Calu3 (cell line): ENCODE results near the gene CCDC88A. TPM values are rescaled to one million over a fixed set of nuclear protein-coding genes. Genes with fewer than 3 reads are reported as not detected.

Source experiments
- BruUV-seq: library from RNA; stranded (reverse); fragments of 400-500 nt; replicated peaks from 2 replicates; lab custom pipeline; 2021; lab: Mats Ljungman, UMichigan
- CTCF ChIA-PET: fragments of 300-600 bp; sonication (Branson Sonifier 250); formaldehyde crosslinking; loops from one replicate; lab custom pipeline; 2022; ENCODE audit warnings: antibody characterized with exemption; lab: Charles Lee
- DNase-seq: peaks from one replicate; pipeline ENCODE4 v3.0.0; 2022
- H3K27ac Mint-ChIP-seq: one replicate; pipeline ENCODE4 v1.8.0; 2022; ENCODE audit warnings: mixed read lengths; ENCODE audit not compliant: unreplicated experiment
- H3K27me3 Mint-ChIP-seq: one replicate; pipeline ENCODE4 v1.8.0; 2022; ENCODE audit warnings: mixed read lengths; ENCODE audit not compliant: unreplicated experiment
- H3K36me3 Mint-ChIP-seq: one replicate; pipeline ENCODE4 v1.8.0; 2022; ENCODE audit warnings: mild to moderate bottlenecking, moderate library complexity, mixed read lengths; ENCODE audit not compliant: insufficient read depth, unreplicated experiment
- H3K4me1 Mint-ChIP-seq: one replicate; pipeline ENCODE4 v1.8.0; 2022; ENCODE audit warnings: mild to moderate bottlenecking, low read depth, mixed read lengths; ENCODE audit not compliant: unreplicated experiment
- H3K4me3 Mint-ChIP-seq: one replicate; pipeline ENCODE4 v1.8.0; 2022; ENCODE audit warnings: mild to moderate bottlenecking, low read depth, moderate library complexity, mixed read lengths; ENCODE audit not compliant: unreplicated experiment
- H3K9me3 Mint-ChIP-seq: one replicate; pipeline ENCODE4 v1.8.0; 2022; ENCODE audit warnings: low read depth, mixed read lengths; ENCODE audit not compliant: unreplicated experiment
- CTCF ChIP-seq: fragments of 200-600 bp; IDR thresholded peaks from one replicate; pipeline ENCODE4 v1.8.0; 2022; ENCODE audit warnings: antibody characterized with exemption; ENCODE audit not compliant: unreplicated experiment
- intact Hi-C: fragments of 100-400 bp; cut with micrococcal nuclease; formaldehyde crosslinking; loops from one replicate; pipeline ENCODE4 v1.10.0; 2022; ENCODE audit not compliant: unreplicated experiment
- total RNA-seq: library from RNA; stranded (reverse); gene quantifications from 2 replicates; pipeline ENCODE4 v1.2.3, GENCODE V29; 2022

CCDC88A gene
- total RNA-seq, 1 experiment from 2014 or later: 49.7 TPM

DNA sequence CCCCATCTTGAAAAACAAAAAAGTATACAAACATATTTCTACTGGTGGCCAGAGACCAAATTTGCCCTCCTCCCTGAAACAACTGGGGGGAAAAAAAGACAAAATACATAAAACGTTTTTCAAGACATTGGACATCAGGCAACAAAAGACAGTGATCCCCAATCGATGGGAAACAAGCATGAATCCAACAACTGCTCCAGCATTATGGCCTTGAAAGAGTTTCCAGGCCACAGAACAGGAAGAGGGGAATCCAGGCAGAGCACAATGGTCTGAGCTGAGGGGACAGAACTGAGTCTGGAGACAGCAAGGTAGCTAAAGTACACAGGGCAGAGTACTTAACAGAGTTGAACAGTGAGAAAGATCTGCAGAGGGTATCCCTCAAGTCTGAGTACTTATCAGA is 4.4 kb downstream of the CCDC88A start:
- TF ChIP-seq CTCF: no peak
- no peak overlapping the region for H3K4me3 Mint-ChIP-seq
- no peak for DNase-seq
- no TSS peak for BruUV-seq
- H3K9me3 Mint-ChIP-seq: no peaks in the 10 kb centered on the region
- peaks cover 12% of the 10 kb centered on the region for H3K4me1 Mint-ChIP-seq
- H3K27me3 Mint-ChIP-seq: no peaks in the 10 kb centered on the region
- CTCF ChIA-PET: no interaction called here
- peaks cover 39% of the 10 kb centered on the region for H3K36me3 Mint-ChIP-seq
- H3K27ac Mint-ChIP-seq: no peak overlapping the region
- intact Hi-C loops: loop anchor here (5.0 kb wide), 2 partner anchors 48 to 113 kb away; no protein-coding TSS in a partner anchor

DNA sequence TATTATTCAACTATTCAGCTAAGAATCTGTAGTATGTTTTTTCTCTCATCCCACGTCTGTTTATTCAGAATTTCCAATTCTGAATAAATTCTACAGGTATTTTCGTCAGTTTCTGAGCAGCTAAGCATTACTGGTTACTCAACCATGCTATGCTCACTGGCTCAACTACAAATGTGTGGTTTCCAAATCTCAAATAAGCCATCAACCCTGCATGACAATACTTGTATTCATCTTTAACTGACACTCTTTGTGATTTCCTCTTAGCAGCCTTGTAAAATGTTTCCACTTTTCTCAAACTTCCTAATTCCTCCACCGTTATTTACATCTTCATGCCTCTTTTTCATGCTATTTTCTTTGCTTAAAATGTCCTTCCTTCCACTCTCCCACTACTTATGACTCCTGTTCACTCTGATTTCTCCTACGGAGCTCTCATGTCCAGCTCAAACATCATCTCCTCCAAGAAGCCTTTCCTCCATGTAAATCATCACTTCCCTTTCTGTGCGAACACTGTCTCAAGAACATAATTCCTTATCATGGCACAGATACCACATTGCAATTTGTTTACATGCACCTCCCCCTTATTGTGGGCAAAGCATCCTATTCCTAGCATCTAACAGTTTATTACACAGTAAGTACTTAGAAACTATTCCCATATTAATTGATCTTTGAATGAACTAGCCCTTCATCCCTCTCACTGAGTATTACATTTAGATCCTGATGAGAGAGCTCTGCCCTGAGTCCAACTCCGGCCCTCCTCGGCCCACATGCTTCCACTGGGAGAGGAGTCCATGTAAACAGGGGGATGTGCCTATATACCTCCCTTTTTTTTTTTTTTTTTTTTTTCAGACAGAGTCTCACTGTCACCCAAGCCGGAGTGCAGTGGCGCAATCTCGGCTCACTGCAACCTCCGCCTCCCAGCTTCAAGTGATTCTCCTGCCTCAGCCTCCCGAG is 10.5 kb downstream of the CCDC88A start:
- no TSS peak for BruUV-seq
- H3K36me3 Mint-ChIP-seq: no peaks in the 10 kb centered on the region
- H3K9me3 Mint-ChIP-seq: no peaks in the 10 kb centered on the region
- H3K27ac Mint-ChIP-seq: no peak overlapping the region
- no peak overlapping the region for H3K4me3 Mint-ChIP-seq
- CTCF ChIA-PET: no interaction called here
- peaks cover 15% of the 10 kb centered on the region for H3K4me1 Mint-ChIP-seq
- no peak for DNase-seq
- H3K27me3 Mint-ChIP-seq: no peaks in the 10 kb centered on the region
- intact Hi-C loops: no loop called here
- no peak for TF ChIP-seq CTCF

DNA sequence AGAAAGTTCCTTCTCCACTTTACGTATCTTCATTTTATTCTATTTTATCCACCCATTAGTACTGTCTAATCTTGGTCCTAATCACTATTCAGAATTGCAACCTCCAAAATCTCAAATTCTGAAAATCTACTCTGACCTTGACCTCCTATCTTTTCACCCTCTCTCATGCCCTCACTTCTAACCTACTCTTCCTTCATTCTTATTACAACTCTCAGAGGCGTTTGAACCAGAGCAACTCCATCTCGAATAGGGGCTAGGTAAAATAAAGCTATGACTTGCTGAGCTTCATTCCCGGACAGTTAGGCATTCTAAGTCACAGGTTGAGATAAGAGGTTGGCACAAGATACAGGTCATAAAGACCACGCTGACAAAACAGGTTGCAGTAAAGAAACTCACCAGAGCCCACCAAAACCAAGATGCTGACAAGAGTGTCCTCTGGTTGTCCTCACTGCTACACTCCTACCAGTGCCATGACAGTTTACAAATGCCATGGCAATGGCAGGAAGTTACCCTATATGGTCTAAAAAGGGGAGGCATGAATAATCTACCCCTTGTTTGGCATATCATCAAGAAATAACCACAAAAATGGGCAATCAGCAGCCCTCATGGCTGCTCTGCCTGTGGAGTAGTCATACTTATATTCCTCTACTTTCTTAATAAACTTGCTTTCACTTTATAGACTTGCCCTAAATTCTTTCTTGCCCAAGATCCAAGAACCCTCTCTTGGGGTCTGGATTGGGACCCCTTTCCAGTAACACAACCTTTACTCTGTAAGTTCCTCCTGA is 11.4 kb downstream of the CCDC88A start:
- CTCF ChIA-PET: no interaction called here
- peaks cover 15% of the 10 kb centered on the region for H3K4me1 Mint-ChIP-seq
- H3K27ac Mint-ChIP-seq: no peak overlapping the region
- no peaks in the 10 kb centered on the region for H3K27me3 Mint-ChIP-seq
- no peak overlapping the region for H3K4me3 Mint-ChIP-seq
- no peak for DNase-seq
- no peak for TF ChIP-seq CTCF
- no peaks in the 10 kb centered on the region for H3K9me3 Mint-ChIP-seq
- H3K36me3 Mint-ChIP-seq: no peaks in the 10 kb centered on the region
- BruUV-seq: no TSS peak
- intact Hi-C loops: no loop called here

- Mint-ChIP-seq H3K9me3 (no peaks in the 10 kb centered on the region), H3K27ac (no peak overlapping the region), H3K4me1 (peaks cover 15% of the 10 kb centered on the region), H3K27me3 (no peaks in the 10 kb centered on the region), H3K4me3 (no peak overlapping the region), H3K36me3 (no peaks in the 10 kb centered on the region)
- TF ChIP-seq CTCF: no peak
- CTCF ChIA-PET: interaction anchor here (0.7 kb wide), 1 partner anchor 172 kb away, joined by 3 read pairs; the partner anchor contains the start of gene RPS27A
- no peak for DNase-seq
- intact Hi-C loops: no loop called here
- BruUV-seq: no TSS peak
Measured at GRCh38 chr2:55405116-55405515, 14.5 kb downstream of the CCDC88A start.
